Gastrocnemius medialis (tissue), 4 donors: ENCODE results near the gene SND1. TPM values are rescaled to one million over a fixed set of nuclear protein-coding genes. Genes with fewer than 3 reads are reported as not detected.

Experiments used
- ATAC-seq, 2 donors: fragments of 150-250 bp; one replicate each; pipeline ENCODE4 v1.9.1; 2016
- DNase-seq, 2 donors: peaks; one replicate each; pipeline ENCODE4 v3.0.0-alpha.2; 2019
- H3K27ac ChIP-seq, 4 donors: fragments of 200-600 bp; sonication (generic); 1 replicate in 1 of 4; 2 replicates in 3 of 4; pipeline ENCODE4 v1.5.1; 2016 to 2018; ENCODE audit warnings: mild to moderate bottlenecking in 2 of 4, moderate library complexity in 1 of 4
- H3K27me3 ChIP-seq, 3 donors: fragments of 200-600 bp; sonication (generic) in 2 of 3; 1 replicate in 1 of 3; 2 replicates in 2 of 3; pipeline versions ENCODE4 v1.5.1 to v1.6.0; 2016 to 2019; ENCODE audit warnings: mild to moderate bottlenecking in 1 of 3, moderate library complexity in 1 of 3
- H3K36me3 ChIP-seq, 2 donors: fragments of 200-600 bp; sonication (generic) in 1 of 2; one replicate each; pipeline ENCODE4 v1.5.1; 2017 to 2018
- H3K4me1 ChIP-seq, 2 donors: fragments of 200-600 bp; sonication (generic) in 1 of 2; one replicate each; pipeline ENCODE4 v1.5.1; 2016 to 2017; ENCODE audit warnings: mild to moderate bottlenecking in 2 of 2
- H3K4me3 ChIP-seq, 4 donors: fragments of 200-600 bp; sonication (generic) in 3 of 4; 1 replicate in 1 of 4; 2 replicates in 3 of 4; pipeline ENCODE4 v1.5.1; 2016 to 2019; ENCODE audit warnings: mild to moderate bottlenecking in 2 of 4
- H3K9me3 ChIP-seq, 3 donors: fragments of 200-600 bp; sonication (generic) in 2 of 3; 1 replicate in 1 of 3; 2 replicates in 2 of 3; pipeline ENCODE4 v1.5.1; 2016 to 2019
- POLR2A ChIP-seq, 2 donors: fragments of 450-650 bp; IDR thresholded peaks; one replicate each; pipeline ENCODE4 v1.6.1; 2017; ENCODE audit warnings: antibody characterized with exemption in 2 of 2, mild to moderate bottlenecking in 2 of 2, moderate library complexity in 2 of 2
- in situ Hi-C, 4 donors: fragments of 200-750 bp; cut with MboI; loops; one replicate each; pipeline versions ENCODE4 v1.15.0 to v1.8.0; 2017; ENCODE audit warnings: low sequenced_read_pairs in 4 of 4
- intact Hi-C: fragments of 100-400 bp; cut with DNase I; formaldehyde crosslinking; loops from one replicate; pipeline ENCODE4 v1.15.1; 2023; ENCODE audit warnings: low total_unique reads
- total RNA-seq, 4 donors: library from RNA; depleted of rRNA; stranded (reverse); fragments of >200 nt; gene quantifications; one replicate each; pipeline versions ENCODE4 v1.1.0 to v1.2.3, GENCODE V29; 2016
- TF ChIP-seq, protein P1 (sequence below), 5 experiments: fragments of 450-650 bp in 3 of 5; fragments of 200-600 bp in 2 of 5; sonication (generic) in 2 of 5; IDR thresholded peaks in 4 of 5; conservative IDR thresholded peaks in 1 of 5; 1 replicate in 4 of 5; 2 replicates in 1 of 5; pipeline ENCODE4 v1.5.1; 2016 to 2019; ENCODE audit warnings: antibody characterized with exemption in 5 of 5, mild to moderate bottlenecking in 3 of 5, moderate library complexity in 3 of 5

The SND1 gene
- total RNA-seq, 4 donors from 2014 or later = 30.4 to 73.0 (median 50.3) TPM

DNA sequence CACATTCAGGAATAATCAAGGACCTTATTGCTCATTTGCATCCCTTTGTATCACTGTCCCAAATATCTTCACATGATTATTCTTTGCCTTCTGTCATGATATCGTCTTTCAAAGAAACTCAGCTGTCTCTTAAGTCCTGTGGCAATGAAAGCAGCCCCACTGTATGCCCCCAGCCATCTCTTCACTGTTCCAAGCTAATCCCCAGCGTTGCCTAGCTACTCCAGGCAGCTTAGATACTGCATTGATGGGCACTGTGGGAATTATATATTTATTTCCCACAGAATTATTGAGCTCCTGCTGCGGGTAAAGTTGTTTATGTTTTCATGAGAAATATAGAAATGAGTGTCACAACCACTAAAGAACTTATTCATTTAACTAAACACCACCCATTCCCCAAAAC is 38.8 kb downstream of the SND1 start:
- intact Hi-C loops = no loop called here
- in situ Hi-C loops = no loop called here
- DNase-seq (no peak), ATAC-seq (no peak)
- no peak overlapping the region for H3K27ac ChIP-seq
- H3K27me3 ChIP-seq = no peaks in the 10 kb centered on the region
- H3K4me3 ChIP-seq = no peak overlapping the region
- H3K9me3 ChIP-seq = no peaks in the 10 kb centered on the region
- H3K36me3 ChIP-seq = peaks cover 0 to 34% of the 10 kb centered on the region in 2 donors
- TF ChIP-seq, protein P1, sequence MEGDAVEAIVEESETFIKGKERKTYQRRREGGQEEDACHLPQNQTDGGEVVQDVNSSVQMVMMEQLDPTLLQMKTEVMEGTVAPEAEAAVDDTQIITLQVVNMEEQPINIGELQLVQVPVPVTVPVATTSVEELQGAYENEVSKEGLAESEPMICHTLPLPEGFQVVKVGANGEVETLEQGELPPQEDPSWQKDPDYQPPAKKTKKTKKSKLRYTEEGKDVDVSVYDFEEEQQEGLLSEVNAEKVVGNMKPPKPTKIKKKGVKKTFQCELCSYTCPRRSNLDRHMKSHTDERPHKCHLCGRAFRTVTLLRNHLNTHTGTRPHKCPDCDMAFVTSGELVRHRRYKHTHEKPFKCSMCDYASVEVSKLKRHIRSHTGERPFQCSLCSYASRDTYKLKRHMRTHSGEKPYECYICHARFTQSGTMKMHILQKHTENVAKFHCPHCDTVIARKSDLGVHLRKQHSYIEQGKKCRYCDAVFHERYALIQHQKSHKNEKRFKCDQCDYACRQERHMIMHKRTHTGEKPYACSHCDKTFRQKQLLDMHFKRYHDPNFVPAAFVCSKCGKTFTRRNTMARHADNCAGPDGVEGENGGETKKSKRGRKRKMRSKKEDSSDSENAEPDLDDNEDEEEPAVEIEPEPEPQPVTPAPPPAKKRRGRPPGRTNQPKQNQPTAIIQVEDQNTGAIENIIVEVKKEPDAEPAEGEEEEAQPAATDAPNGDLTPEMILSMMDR (IDR thresholded peaks at IDR 0.05 in 4 of 5, conservative IDR thresholded peaks at IDR 0.05 in 1 of 5) = no peak
- TF ChIP-seq POLR2A (IDR thresholded peaks at IDR 0.05) = no peak
- H3K4me1 ChIP-seq = no peaks in the 10 kb centered on the region

DNA sequence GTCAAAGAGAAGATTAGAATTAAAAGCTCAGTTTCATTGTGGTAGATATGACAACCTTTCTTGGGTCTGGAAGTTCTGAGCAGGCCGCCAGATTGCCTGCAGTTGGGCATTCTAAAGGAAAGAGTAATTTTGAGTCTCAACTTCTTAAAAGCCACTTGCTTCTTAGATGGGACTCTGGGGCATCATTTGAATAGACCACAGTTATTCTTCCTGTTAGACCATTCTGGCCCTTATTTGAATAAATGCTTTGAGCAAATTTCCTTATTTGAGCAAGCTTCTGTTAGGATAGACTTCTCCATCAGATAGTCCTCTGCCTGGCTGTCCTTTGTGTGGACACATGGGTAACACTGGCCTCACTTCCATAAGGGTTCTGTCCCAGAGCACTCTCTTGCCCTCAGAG is 40.2 kb downstream of the SND1 start:
- no peak overlapping the region for H3K27ac ChIP-seq
- no peak overlapping the region for H3K4me3 ChIP-seq
- no peaks in the 10 kb centered on the region for H3K27me3 ChIP-seq
- no peak for ATAC-seq
- intact Hi-C loops = no loop called here
- H3K36me3 ChIP-seq = peaks cover 0 to 29% of the 10 kb centered on the region in 2 donors
- in situ Hi-C loops = no loop called here
- DNase-seq = no peak
- no peaks in the 10 kb centered on the region for H3K9me3 ChIP-seq
- no peak for TF ChIP-seq POLR2A (IDR thresholded peaks at IDR 0.05)
- TF ChIP-seq, protein P1 (IDR thresholded peaks at IDR 0.05 in 4 of 5, conservative IDR thresholded peaks at IDR 0.05 in 1 of 5) = no peak
- no peaks in the 10 kb centered on the region for H3K4me1 ChIP-seq

DNA sequence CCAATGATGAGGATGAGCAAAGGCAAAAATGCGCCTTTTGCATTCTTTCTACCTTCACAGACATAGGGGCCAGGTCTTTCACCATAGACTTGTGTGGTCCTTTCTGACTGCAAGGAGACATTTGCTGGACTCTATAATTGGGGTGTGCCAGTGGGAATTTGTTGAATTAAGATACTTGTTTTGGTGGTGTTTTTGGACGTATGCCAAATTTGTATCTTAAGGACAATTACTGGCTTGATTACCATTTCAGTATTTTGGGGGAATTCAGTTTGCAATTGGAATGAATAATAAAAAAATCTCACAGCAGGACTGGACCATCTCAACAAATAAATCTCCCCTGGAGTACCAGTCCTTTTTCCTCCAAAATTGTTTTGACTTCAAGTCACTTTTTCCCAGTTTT is 47.9 kb downstream of the SND1 start:
- Histone ChIP-seq H3K9me3 (no peaks in the 10 kb centered on the region), H3K27ac (no peak overlapping the region), H3K36me3 (peaks cover 0 to 64% of the 10 kb centered on the region in 2 donors), H3K4me3 (no peak overlapping the region), H3K27me3 (no peaks in the 10 kb centered on the region), H3K4me1 (no peaks in the 10 kb centered on the region)
- intact Hi-C loops = no loop called here
- in situ Hi-C loops = loop anchor here in 1 of 4 donors (10.0 kb wide), 1 partner anchor 505 kb away; no protein-coding TSS in a partner anchor
- DNase-seq (no peak), ATAC-seq (no peak)
- TF ChIP-seq, protein P1 (IDR thresholded peaks at IDR 0.05 in 4 of 5, conservative IDR thresholded peaks at IDR 0.05 in 1 of 5) = no peak
- TF ChIP-seq POLR2A (IDR thresholded peaks at IDR 0.05) = no peak

DNA sequence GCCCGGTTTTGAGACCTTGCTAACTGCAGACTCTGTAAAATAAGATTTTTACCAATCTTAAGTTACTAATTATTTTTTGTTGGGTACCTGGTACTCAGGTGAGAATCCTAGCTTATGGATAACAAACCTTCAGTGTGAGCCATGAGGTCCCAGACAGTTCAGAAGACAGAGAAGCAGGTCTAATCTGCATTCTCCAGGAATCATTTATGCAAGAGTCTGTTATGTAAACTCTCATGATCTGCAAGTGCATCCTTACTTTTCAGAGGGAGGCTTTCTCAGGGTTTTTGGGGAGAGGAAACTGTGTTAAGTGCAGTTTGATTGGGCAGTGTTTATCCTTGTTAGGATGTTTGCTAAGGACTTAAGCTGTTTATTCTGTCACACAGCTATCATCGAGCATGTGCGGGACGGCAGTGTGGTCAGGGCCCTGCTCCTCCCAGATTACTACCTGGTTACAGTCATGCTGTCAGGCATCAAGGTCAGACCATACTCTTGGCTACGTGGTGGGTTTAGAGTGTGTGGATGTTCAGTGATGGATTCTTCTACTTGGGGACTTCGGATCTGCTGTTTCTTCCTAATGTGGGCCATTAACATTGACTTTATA is 50.2 kb downstream of the SND1 start:
- no peaks in the 10 kb centered on the region for H3K9me3 ChIP-seq
- no peak for ATAC-seq
- no peaks in the 10 kb centered on the region for H3K4me1 ChIP-seq
- intact Hi-C loops (no loop called here), in situ Hi-C loops (loop anchor here in 1 of 4 donors (10.0 kb wide), 1 partner anchor 503 kb away; no protein-coding TSS in a partner anchor)
- H3K4me3 ChIP-seq = no peak overlapping the region
- DNase-seq = no peak
- TF ChIP-seq, protein P1 (IDR thresholded peaks at IDR 0.05 in 4 of 5, conservative IDR thresholded peaks at IDR 0.05 in 1 of 5) = no peak
- TF ChIP-seq POLR2A (IDR thresholded peaks at IDR 0.05) = no peak
- no peak overlapping the region for H3K27ac ChIP-seq
- H3K36me3 ChIP-seq = peaks cover 0 to 60% of the 10 kb centered on the region in 2 donors
- no peaks in the 10 kb centered on the region for H3K27me3 ChIP-seq
